Effector memory CD4-positive, alpha-beta T cell (primary cell): ENCODE results near the gene MT1G.

ENCODE experiments used
- DNase-seq, 3 donors: peaks; one replicate each; pipeline ENCODE4 v3.0.0-alpha.2; 2020
- H3K27ac ChIP-seq: 2 replicates; pipeline ENCODE4 v1.7.0; 2013; ENCODE audit warnings: mild to moderate bottlenecking, low read length, moderate library complexity; ENCODE audit not compliant: insufficient read depth, poor library complexity, severe bottlenecking
- H3K27me3 ChIP-seq: replicated peaks from 2 replicates; pipeline ENCODE4 v1.7.0; 2013; ENCODE audit warnings: mild to moderate bottlenecking, low read length; ENCODE audit not compliant: insufficient read depth, control insufficient read depth, poor library complexity, severe bottlenecking
- H3K36me3 ChIP-seq: 2 replicates; pipeline ENCODE4 v1.7.0; 2013; ENCODE audit warnings: mild to moderate bottlenecking, low read length, moderate library complexity; ENCODE audit not compliant: control insufficient read depth, insufficient read depth
- H3K4me1 ChIP-seq: 2 replicates; pipeline ENCODE4 v1.7.0; 2013; ENCODE audit warnings: low read length, mild to moderate bottlenecking; ENCODE audit not compliant: control insufficient read depth, insufficient read depth, poor library complexity, severe bottlenecking
- H3K4me3 ChIP-seq: 2 replicates; pipeline ENCODE4 v1.7.0; 2013; ENCODE audit warnings: low read length, low read depth, mild to moderate bottlenecking; ENCODE audit not compliant: insufficient read depth, poor library complexity, severe bottlenecking
- H3K9me3 ChIP-seq: 2 replicates; pipeline ENCODE4 v1.7.0; 2013; ENCODE audit warnings: mild to moderate bottlenecking, low read length, moderate library complexity; ENCODE audit not compliant: control insufficient read depth

The MT1G gene

DNA sequence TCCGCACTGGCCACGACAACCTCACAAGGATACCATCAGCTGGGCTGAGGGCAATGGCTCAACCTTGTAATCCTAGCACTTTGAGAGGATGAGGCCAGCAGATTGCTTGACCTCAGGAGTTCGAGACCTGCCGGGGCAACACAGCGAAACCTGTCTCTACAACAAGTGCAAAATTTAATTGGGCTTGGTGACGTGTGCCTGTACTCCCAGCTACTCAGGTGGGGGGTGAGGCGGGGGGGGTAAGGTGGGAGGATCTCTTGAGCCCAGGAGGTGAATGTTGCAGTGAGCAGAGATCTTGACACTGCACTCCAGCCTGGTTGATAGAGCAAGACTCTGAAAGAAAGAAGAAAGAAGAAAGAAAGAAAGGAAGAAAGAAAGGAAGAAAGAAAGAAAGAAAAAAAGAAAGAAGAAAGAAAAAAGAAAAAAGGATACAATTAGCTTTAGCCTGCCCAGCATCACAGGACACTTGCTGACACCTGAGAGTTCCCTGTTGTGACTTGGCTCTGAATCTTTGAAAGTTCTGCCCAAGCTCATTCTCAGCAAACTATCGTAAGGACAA is 47.4 kb downstream of the MT1G start:
- H3K9me3 ChIP-seq: no peaks in the 10 kb centered on the region

GRCh38 chr16:56618138-56618537 is 49.7 kb downstream of the MT1G start:
- H3K36me3 ChIP-seq: no peaks in the 10 kb centered on the region
- no peak for DNase-seq
- no peak overlapping the region for H3K4me3 ChIP-seq
- H3K4me1 ChIP-seq: peaks cover 8% of the 10 kb centered on the region
- no peak overlapping the region for H3K27ac ChIP-seq
- H3K27me3 ChIP-seq: no peaks in the 10 kb centered on the region
- no peaks in the 10 kb centered on the region for H3K9me3 ChIP-seq

More for the DNA sequence above, 47.4 kb downstream of the MT1G start:
- Histone ChIP-seq H3K27ac (no peak overlapping the region), H3K4me1 (peaks cover 8% of the 10 kb centered on the region), H3K27me3 (no peaks in the 10 kb centered on the region), H3K4me3 (no peak overlapping the region), H3K36me3 (no peaks in the 10 kb centered on the region)
- no peak for DNase-seq

DNA sequence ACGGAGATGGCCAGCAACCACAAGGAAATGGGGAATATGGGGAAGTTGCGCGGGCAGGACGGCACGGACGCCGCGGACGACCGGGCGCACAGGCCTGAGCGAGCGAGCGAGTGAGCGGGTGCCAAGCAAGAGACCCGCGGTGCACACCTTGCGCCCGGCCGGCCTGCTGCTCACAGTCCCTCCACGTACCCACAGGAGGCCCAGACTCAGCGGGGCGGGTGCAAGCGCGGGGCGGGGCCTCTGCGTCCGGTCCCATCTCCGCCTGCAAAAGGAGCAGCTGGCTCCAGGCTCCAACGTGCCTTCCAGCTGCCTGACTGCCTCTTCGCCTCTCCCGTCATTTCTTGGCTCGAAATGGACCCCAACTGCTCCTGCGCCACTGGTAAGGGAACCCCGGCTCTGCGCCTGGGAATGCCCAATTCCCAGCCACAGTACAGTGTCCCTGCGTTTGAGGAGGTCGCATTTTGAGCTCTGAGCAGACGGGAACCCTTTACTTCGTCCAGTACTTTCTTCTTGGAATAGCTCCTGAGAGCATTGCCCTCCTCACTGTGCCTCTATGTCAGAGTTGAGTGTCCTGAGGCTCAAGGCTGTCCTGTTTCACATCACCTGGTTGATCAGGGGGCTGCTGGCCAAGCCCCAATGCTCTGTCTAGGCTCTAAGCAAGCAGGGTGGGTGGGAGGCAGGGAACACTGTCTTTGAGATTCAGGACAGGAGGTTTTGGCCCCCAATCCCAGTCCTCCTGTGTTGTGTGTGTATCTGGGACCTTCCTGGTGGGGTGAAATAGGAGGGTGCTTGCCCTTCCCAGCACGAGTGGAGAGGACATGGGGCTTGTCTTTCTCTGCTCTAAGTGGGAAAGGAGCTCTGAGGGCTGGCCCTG is 50.4 kb downstream of the MT1G start:
- H3K27ac ChIP-seq: no peak overlapping the region
- H3K4me3 ChIP-seq: peak overlapping the region; percentile 36
- DNase-seq: peak in 1 of 3 donors; percentile 25
- H3K9me3 ChIP-seq: no peaks in the 10 kb centered on the region
- no peaks in the 10 kb centered on the region for H3K36me3 ChIP-seq
- peaks cover 8% of the 10 kb centered on the region for H3K4me1 ChIP-seq
- no peaks in the 10 kb centered on the region for H3K27me3 ChIP-seq
